Activated CD4-positive, alpha-beta T cell treated with anti-CD3 and anti-CD28 coated beads, Interleukin-10, Interleukin-2, amounts not matched to agents 100 ng/mL and 50 ng/mL, durations not matched to agents 16 hours and 8 hours (primary cell): ENCODE measurements around the gene PTPRM.
"Not testable (repeated sequence)": the region's sequence is repeated elsewhere in the genome, so short reads cannot be mapped to it uniquely, and the experiment has no call there.

Experiments
- DNase-seq: peaks from one replicate; pipeline ENCODE4 v3.0.0-alpha.2; 2020

Gene PTPRM

DNA sequence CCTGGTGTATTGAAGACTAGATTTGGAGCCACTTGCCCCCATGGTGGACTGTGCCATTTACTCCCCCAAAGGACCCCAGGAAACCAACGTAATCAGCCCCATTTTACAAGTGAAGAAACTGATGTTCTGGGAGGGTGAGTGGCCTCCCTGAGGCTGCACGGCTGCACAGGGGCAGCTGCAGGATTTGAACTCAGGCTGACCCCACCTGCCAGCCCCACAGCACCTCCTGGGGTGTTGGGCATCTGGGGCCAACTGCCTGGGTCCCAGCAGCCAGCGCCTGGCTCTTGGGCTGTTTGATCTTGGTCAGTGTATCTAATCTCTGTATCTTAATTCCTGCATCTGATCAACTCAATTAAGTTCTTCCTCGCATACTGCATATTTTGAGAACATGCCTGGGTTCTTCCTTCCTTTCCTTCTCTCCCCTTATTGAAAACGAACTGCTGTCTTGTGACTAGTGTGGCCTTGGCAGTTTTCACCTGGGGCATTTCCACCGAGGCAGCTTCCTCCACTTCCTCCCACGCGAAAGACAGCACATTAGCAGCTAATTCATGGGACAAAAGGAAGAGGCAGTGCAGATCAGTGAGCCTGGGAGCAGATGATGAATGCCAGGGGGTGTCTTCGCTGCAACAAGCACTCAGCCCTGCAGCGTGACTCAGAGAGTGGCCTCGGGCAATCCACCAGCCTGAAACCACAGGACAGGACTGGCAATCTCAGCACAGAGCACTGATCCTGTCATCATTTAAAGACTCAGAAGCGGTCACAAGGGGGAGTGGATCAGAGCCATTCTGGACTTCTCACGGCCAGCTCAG is 858.0 kb downstream of the PTPRM start:
- no peak for DNase-seq

- DNase-seq, result peak; percentile 19
Observed at GRCh38 chr18:8426401-8426800, 859.3 kb downstream of the PTPRM start.

- DNase-seq, result no peak
Observed at GRCh38 chr18:8427339-8427738, 860.2 kb downstream of the PTPRM start.

- DNase-seq, result no peak
Observed at GRCh38 chr18:8428951-8429350, 861.8 kb downstream of the PTPRM start.

DNA sequence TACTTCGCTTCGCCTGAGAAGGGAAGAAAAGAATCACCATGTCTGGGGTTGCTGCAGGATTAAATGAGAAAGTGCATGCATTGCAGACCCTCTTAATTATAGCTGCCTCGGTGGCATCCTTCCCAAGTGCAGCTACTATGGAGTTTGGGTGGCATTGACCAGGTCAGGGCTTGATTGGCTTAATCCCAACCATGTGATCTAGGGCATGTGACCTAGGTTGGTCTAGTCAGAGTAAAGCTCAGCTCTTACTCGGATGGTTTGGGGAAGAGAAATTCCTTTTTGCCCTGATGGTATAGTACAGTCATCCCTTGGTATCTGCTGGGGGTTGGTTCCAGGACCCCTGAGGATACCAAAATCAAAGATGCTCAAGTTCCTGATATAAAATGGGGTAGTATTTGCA is 863.9 kb downstream of the PTPRM start:
- no peak for DNase-seq

DNA sequence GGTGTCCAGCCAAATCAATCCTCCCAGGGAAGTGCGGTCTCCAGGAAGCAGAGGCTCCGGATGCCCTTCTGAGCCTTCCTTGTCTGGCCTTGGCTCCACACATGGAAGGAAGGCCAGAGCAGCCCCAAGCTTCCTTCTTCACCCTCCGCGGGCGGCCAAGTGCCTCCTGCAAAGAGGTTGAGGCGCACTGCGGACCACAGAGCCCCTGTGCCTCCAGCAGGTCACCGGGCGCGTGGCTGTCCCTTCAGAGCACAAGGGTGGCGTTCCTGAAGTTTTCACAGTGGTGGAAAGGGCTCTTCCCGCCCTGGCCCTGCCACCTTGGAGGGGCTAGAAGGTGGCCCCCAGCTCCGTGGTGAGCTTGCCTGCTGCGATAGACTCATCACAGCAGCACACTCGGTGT is 866.2 kb downstream of the PTPRM start:
- no peak for DNase-seq

GRCh38 chr18:8433771-8434170 is 866.7 kb downstream of the PTPRM start:
- no peak for DNase-seq

DNA sequence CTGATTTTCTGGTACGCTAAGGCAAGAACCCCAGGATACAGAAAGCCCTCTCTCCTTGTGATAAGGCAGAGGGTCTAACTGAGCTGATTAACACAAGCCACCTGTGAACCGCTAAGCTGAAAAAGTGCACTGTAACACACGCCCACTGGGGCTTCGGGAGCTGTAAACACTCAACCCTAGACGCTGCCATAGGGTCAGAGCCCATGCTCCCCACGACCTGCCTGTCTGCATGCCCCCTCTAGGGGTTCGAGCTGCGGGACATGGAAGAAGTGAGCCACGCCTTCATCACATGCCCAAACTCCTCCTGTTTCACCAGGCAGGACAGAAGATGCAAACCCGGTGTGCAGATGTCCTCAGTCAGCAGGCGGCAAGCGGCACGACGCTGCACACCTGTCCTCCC is 868.3 kb downstream of the PTPRM start:
- DNase-seq, result no peak

- DNase-seq, result no peak
Observed at GRCh38 chr18:8439055-8439454, 871.9 kb downstream of the PTPRM start.

GRCh38 chr18:8443505-8443904 is 876.4 kb downstream of the PTPRM start:
- DNase-seq, result no peak

DNA sequence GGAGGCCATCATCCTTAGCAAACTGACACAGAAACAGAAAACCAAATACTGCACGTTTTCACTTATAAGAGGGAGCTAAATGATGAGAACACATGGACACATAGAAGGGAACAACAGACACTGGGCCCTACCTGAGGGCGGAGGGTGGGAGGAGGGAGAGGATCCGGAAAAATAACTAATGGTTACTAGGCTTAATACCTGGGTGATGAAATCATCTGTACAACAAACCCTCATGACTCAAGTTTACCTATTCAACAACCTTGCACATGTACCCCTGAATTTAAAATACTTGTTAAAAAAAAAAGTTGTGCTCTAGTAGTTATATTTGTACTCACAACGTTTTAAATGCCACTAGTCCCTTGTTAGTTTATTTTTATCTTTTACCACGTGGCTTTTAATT is 879.8 kb downstream of the PTPRM start:
- not testable (repeated sequence) for DNase-seq

DNA sequence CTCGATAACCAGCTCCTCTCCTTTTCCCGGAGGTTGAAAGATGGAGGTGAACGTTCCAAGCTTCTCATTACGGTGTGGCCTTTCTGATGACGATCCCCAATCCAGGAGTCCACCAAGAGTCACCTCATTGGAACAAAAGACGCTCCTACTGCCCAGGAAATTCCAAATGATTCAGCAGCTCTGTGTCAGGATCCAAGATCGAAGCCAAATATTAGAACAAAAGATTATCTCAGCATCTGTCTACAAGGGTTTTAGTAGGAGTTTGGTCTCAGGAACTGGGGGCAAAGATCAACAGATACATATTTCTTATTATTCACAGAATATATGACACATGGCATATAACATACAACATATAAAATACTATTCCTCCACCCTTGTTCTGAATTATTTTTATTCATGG is 881.0 kb downstream of the PTPRM start:
- DNase-seq, result no peak

DNA sequence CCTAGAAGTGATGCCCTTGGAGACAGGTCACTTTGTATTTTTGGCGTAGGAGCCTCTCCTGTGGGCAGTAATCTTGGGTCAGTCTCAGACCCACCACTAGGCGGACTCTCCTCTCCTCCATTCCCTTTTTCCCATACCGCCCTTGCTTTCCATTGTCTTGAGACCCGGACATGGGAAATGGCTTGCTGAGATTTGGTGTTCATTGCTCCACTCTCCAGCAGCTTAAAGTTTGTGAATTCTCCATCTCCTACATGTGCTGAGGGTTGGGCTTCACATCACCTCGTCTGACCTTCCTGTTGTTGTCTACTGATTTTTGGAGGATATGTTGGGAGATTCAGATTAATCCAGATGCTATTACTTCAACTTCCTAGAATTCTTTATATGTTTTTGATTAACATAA is 882.9 kb downstream of the PTPRM start:
- no peak for DNase-seq

- DNase-seq, result no peak
Observed at GRCh38 chr18:8450898-8451665, 884.0 kb downstream of the PTPRM start.

- no peak for DNase-seq
Observed at GRCh38 chr18:8453528-8453927, 886.4 kb downstream of the PTPRM start.

DNA sequence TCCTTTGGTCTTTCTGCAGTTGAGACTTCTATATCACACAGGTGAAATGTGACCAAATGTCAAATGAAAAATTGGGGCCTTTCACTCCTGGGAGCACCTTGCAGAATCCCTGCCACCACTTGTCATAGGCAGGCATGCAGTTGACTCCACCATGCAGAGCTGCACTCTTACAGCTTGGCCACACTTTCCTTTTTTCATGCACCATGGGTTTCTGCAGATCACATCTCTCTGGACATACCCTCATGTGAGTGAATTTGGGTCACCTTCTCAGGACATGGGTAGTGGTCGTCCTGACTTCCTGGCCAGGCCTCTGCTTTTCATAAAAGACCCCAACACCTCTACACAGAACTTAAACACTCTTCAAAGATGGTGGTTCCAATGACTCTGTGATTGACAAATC is 887.0 kb downstream of the PTPRM start:
- no peak for DNase-seq

DNA sequence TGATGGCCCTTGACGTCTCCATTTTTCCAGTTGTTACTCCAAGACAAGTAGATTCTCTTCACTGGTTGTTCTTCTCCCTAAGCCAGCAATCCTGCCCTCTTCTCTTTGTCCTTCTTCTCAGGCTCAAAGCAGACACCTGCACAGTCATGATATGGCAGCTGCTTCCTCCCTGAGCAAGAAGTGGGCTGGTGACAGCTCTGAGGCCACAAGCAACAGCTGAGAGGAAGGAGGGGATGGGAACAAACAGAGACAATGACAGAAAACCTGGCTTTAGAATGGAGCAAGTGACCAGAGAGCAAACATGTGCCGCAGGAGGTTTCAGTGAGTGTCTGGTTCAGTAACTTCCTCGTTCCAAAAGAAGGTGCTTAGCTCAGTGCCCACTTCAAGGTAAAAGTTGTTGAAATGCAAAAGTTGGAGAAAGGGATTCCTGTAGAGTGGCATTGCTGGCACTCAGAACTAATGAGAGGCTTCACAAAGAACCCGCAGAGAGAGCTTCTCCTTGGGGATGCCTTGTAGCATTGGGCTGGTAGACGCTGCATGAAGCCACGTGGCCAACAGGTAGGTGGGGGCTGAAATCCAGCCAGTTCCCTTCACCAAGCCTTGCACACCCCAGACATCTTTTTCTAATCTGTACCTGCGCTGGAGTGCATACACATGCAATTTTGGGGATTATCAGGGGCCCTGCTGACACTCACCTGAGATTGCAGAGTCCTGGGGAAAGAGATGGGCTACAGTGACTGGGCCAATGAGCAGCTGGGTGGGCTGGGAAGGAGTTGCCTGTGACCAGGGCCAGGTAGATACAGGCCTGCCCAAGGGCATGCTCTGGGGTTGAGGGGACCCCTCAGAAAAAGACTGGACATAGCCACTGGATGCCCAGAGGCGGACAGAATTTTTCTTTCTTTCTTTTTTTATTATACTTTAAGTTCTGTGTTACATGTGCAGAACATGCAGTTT is 888.8 kb downstream of the PTPRM start:
- DNase-seq, result no peak
